DND-41 (cell line): ENCODE results near the gene TBC1D17.

Experiments used
- ATAC-seq: fragments of 200-7000 bp; cut with Tn5 transposase; 3 replicates; pipeline ENCODE4 v1.9.1; 2021; ENCODE audit warnings: low read depth; ENCODE audit not compliant: insufficient read depth
- DNase-seq: peaks from one replicate; pipeline ENCODE4 v3.0.0-alpha.2; 2020
- H2AFZ ChIP-seq: 2 replicates; pipeline ENCODE4 v1.6.0; 2012; ENCODE audit warnings: low read depth, low read length
- H3K27ac ChIP-seq: 2 replicates; pipeline ENCODE4 v1.5.1; 2012; ENCODE audit warnings: low read length, inconsistent platforms
- H3K27me3 ChIP-seq: fragments of 200-600 bp; sonication (generic); 2 replicates; pipeline ENCODE4 v1.6.0; 2012; ENCODE audit warnings: low read length, mild to moderate bottlenecking, inconsistent platforms; ENCODE audit not compliant: insufficient read depth, poor library complexity
- H3K36me3 ChIP-seq: 2 replicates; pipeline ENCODE4 v1.5.1; 2012; ENCODE audit warnings: low read length, inconsistent platforms; ENCODE audit not compliant: insufficient read depth
- H3K4me1 ChIP-seq: 2 replicates; pipeline ENCODE4 v1.5.1; 2012; ENCODE audit warnings: mild to moderate bottlenecking, low read length; ENCODE audit not compliant: insufficient read depth
- H3K4me2 ChIP-seq: 2 replicates; pipeline ENCODE4 v1.6.0; 2012; ENCODE audit warnings: mild to moderate bottlenecking, moderate library complexity, low read length, inconsistent platforms; ENCODE audit not compliant: insufficient read depth
- H3K4me3 ChIP-seq, 2 experiments: fragments of 200-600 bp in 1 of 2; shearing (Covaris generic) in 1 of 2; 2 replicates each; pipeline ENCODE4 v1.5.1; 2012 to 2016; ENCODE audit warnings: inconsistent platforms in 2 of 2, low read length in 2 of 2, mild to moderate bottlenecking in 2 of 2, low read depth in 1 of 2, moderate library complexity in 1 of 2
- H3K79me2 ChIP-seq: 2 replicates; pipeline ENCODE4 v1.6.0; 2012; ENCODE audit warnings: low read length, inconsistent platforms; ENCODE audit not compliant: insufficient read depth
- H3K9ac ChIP-seq: 2 replicates; pipeline ENCODE4 v1.6.0; 2012; ENCODE audit warnings: low read depth, mild to moderate bottlenecking, inconsistent platforms, low read length, moderate library complexity
- H3K9me3 ChIP-seq: 2 replicates; pipeline ENCODE4 v1.5.1; 2012; ENCODE audit warnings: low read length, moderate library complexity, mild to moderate bottlenecking, inconsistent platforms; ENCODE audit not compliant: insufficient read depth, severe bottlenecking
- H4K20me1 ChIP-seq: 2 replicates; pipeline ENCODE4 v1.6.0; 2012; ENCODE audit warnings: low read length; ENCODE audit not compliant: insufficient read depth
- EZH2 ChIP-seq: IDR thresholded peaks from 3 replicates; pipeline ENCODE4 v1.6.1; 2012; ENCODE audit warnings: borderline replicate concordance, low read depth, mild to moderate bottlenecking, moderate library complexity, low read length, inconsistent platforms; ENCODE audit not compliant: severe bottlenecking
- TF ChIP-seq, protein P1 (sequence below): IDR thresholded peaks from 2 replicates; pipeline ENCODE4 v1.5.1; 2012; ENCODE audit warnings: borderline replicate concordance, low read length, moderate library complexity, mild to moderate bottlenecking; ENCODE audit not compliant: poor library complexity, severe bottlenecking; ENCODE audit errors: extremely low read depth

The TBC1D17 gene

DNA sequence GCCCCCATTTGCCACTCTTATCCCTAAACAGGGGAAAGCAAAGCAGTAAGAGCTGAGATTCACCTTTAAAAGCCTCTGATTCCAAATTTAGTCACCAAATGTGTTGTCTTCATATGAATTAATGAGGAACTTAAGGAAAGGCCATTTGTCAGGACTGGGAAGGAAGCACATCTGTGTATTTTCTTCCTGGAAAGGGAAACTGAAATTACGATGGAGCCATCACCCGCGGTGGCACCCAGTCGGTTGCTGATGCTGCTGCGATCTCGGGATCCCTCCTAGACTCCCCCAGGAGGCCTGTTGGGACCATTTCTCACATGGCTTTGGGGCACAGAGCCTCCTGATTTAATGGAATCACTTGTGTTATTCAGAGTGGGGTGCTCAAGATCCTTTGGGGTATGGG is 26.6 kb downstream of the TBC1D17 start:
- H4K20me1 ChIP-seq = peaks cover 35% of the 10 kb centered on the region

DNA sequence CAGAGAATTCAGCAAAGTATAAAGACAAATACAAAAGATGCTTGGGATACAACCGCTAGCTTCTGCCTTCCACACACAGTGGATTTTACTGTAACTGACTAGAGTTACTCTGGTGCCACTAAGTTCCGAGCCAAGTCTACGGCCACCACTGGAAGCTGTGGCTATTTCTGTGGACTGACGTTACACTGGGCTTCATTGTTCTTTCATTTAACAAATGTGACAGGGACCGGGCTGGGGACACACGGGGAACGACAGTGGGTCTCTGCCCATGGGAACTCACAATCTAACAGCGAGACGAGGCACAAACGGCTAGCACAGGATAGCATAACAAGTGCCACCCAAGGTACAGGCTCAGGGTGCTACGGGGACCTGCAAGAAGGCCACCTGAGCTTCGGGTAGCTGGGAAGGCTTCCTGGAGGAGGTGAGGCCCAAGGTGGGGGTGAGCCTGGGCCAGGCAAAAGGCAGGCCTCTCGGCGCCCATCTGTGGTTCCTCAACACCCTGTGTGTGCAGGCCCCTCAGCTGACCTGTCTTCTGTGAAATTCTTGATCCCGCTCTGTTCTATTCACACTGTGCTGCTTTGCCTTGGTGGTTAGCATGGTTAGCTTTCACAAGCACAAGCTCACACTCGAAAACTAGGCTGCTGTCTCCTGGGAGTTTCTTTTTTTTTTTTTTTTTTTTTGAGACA is 29.5 kb downstream of the TBC1D17 start:
- Histone ChIP-seq H3K9me3 (no peaks in the 10 kb centered on the region), H3K27me3 (no peaks in the 10 kb centered on the region), H2AFZ (no peak overlapping the region), H4K20me1 (peaks cover 60% of the 10 kb centered on the region), H3K27ac (no peak overlapping the region), H3K36me3 (peaks cover 56% of the 10 kb centered on the region), H3K4me3 (no peak overlapping the region), H3K4me2 (no peak overlapping the region), H3K4me1 (peaks cover 4% of the 10 kb centered on the region; the same call in 1 of the 2 replicates), H3K79me2 (peaks cover 39% of the 10 kb centered on the region), H3K9ac (no peak overlapping the region)
- no peak for DNase-seq
- no peak for ATAC-seq
- TF ChIP-seq, protein P1, sequence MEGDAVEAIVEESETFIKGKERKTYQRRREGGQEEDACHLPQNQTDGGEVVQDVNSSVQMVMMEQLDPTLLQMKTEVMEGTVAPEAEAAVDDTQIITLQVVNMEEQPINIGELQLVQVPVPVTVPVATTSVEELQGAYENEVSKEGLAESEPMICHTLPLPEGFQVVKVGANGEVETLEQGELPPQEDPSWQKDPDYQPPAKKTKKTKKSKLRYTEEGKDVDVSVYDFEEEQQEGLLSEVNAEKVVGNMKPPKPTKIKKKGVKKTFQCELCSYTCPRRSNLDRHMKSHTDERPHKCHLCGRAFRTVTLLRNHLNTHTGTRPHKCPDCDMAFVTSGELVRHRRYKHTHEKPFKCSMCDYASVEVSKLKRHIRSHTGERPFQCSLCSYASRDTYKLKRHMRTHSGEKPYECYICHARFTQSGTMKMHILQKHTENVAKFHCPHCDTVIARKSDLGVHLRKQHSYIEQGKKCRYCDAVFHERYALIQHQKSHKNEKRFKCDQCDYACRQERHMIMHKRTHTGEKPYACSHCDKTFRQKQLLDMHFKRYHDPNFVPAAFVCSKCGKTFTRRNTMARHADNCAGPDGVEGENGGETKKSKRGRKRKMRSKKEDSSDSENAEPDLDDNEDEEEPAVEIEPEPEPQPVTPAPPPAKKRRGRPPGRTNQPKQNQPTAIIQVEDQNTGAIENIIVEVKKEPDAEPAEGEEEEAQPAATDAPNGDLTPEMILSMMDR = no peak
- TF ChIP-seq EZH2 = no peak

More for the DNA sequence above, 26.6 kb downstream of the TBC1D17 start:
- Histone ChIP-seq H3K27me3 (no peaks in the 10 kb centered on the region), H3K4me3 (no peak overlapping the region), H3K9ac (no peak overlapping the region), H3K9me3 (no peaks in the 10 kb centered on the region), H2AFZ (no peak overlapping the region), H3K79me2 (peaks cover 11% of the 10 kb centered on the region; the same call in 1 of the 2 replicates), H3K4me1 (peaks cover 4% of the 10 kb centered on the region; the same call in 1 of the 2 replicates), H3K4me2 (no peak overlapping the region), H3K27ac (no peak overlapping the region), H3K36me3 (peaks cover 29% of the 10 kb centered on the region)
- DNase-seq = no peak
- TF ChIP-seq EZH2 = no peak
- TF ChIP-seq, protein P1 = no peak
- ATAC-seq = no peak

DNA sequence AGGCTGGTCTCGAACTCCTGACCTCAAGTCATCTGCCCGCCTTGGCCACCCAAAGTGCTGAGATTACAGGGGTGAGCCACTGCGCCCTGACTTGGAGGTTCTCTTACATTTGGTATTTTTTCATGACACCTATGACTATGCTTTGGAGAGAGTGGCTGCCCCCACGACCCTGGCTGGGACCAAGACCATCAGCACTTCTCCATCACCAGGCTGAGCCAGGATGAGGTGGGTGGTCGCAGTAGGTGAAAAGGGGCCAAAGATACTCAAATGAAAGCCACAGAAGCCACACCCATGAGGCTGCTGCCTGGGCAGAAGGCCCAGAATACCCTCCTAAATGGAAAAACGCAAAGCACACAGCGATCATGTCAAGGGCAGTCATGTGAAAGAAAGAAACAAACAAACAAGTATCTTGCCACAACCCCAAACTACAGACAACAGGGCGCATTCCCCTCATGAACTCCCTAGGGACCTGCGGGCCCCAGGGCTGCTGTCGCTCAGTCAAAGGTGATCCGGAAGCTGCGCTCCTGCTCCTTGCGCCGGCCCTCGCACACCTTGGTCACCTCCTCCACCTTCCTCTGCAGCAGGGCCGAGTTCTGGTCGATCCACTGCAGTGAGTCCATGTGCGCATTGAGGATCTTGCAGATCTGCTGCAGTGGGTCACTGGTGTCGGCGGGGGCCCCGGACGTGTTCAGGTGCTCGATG is 30.4 kb downstream of the TBC1D17 start:
- H3K4me2 ChIP-seq = no peak overlapping the region
- no peaks in the 10 kb centered on the region for H3K9me3 ChIP-seq
- peaks cover 67% of the 10 kb centered on the region for H4K20me1 ChIP-seq
- H3K27me3 ChIP-seq = no peaks in the 10 kb centered on the region
- no peak overlapping the region for H2AFZ ChIP-seq
- no peak overlapping the region for H3K9ac ChIP-seq
- H3K27ac ChIP-seq = no peak overlapping the region
- ATAC-seq (no peak), DNase-seq (no peak)
- H3K4me1 ChIP-seq = peaks cover 4% of the 10 kb centered on the region; the same call in 1 of the 2 replicates
- no peak overlapping the region for H3K4me3 ChIP-seq
- peaks cover 45% of the 10 kb centered on the region for H3K79me2 ChIP-seq
- peaks cover 64% of the 10 kb centered on the region for H3K36me3 ChIP-seq
- TF ChIP-seq EZH2 = no peak
- TF ChIP-seq, protein P1 = no peak
